ENCODE results near the gene APOBEC3C.
"Not testable (repeated sequence)": the region's sequence is repeated elsewhere in the genome, so short reads cannot be mapped to it uniquely, and the experiment has no call there.

APOBEC3C gene

GRCh38 chr22:38981992-38982927 lies 31.8 kb upstream of the APOBEC3C start, which contains the start of gene APOBEC3B:
Gene APOBEC3B (plus strand): TSS chr22:38982347. CDS start chr22:38982454, 107 bp downstream.
- peak; percentile 44 for DNase-seq (ENCODE audit: low read depth)

- no peak for DNase-seq (ENCODE audit: low read depth)
Measured at GRCh38 chr22:38984224-38984623, 29.8 kb upstream of the APOBEC3C start.

GRCh38 chr22:38984784-38985757 lies 29.0 kb upstream of the APOBEC3C start:
- peak; percentile 60 for DNase-seq (ENCODE audit: low read depth)

- no peak for DNase-seq (ENCODE audit: low read depth)
Measured at GRCh38 chr22:38986629-38987028, 27.4 kb upstream of the APOBEC3C start.

- DNase-seq (ENCODE audit: low read depth), result no peak
Measured at GRCh38 chr22:38987171-38987895, 26.7 kb upstream of the APOBEC3C start.

GRCh38 chr22:38989466-38989865 lies 24.6 kb upstream of the APOBEC3C start:
- DNase-seq (ENCODE audit: low read depth), result no peak

- DNase-seq (ENCODE audit: low read depth), result not testable (repeated sequence)
Measured at GRCh38 chr22:38992871-38993371, 21.1 kb upstream of the APOBEC3C start.

GRCh38 chr22:38996105-38996504 lies 18.0 kb upstream of the APOBEC3C start:
- no peak for DNase-seq (ENCODE audit: low read depth)

- DNase-seq (ENCODE audit: low read depth), result no peak
Measured at GRCh38 chr22:38997518-38997917, 16.5 kb upstream of the APOBEC3C start.

GRCh38 chr22:39003165-39003638 lies 10.9 kb upstream of the APOBEC3C start:
- peak; percentile 49 for DNase-seq (ENCODE audit: low read depth)

- no peak for DNase-seq (ENCODE audit: low read depth)
Measured at GRCh38 chr22:39007177-39007576, 6.9 kb upstream of the APOBEC3C start.

GRCh38 chr22:39008271-39008850 lies 5.7 kb upstream of the APOBEC3C start:
- not testable (repeated sequence) for DNase-seq (ENCODE audit: low read depth)

- no peak for DNase-seq (ENCODE audit: low read depth)
Measured at GRCh38 chr22:39010946-39011345, 3.1 kb upstream of the APOBEC3C start.

- no peak for DNase-seq (ENCODE audit: low read depth)
Measured at GRCh38 chr22:39012533-39013511, 1.2 kb upstream of the APOBEC3C start.

GRCh38 chr22:39013561-39013941 lies 506 bp upstream of the APOBEC3C start:
- not testable (repeated sequence) for DNase-seq (ENCODE audit: low read depth)

GRCh38 chr22:39014723-39015121 lies 665 bp downstream of the APOBEC3C start:
- DNase-seq (ENCODE audit: low read depth), result not testable (repeated sequence)

GRCh38 chr22:39016592-39016991 lies 2.5 kb downstream of the APOBEC3C start:
- no peak for DNase-seq (ENCODE audit: low read depth)

GRCh38 chr22:39017596-39018365 lies 3.7 kb downstream of the APOBEC3C start:
- DNase-seq (ENCODE audit: low read depth), result no peak

Measured in stimulated activated CD8-positive, alpha-beta memory T cell treated with anti-CD3 and anti-CD28 coated beads, Interleukin-7, amount 100 ng/mL, for 24 hours (primary cell).